GM23338 (cell line): ENCODE measurements around the gene HSPH1.

Experiments used
- CTCF ChIP-seq, 2 experiments: fragments of 200-600 bp in 1 of 2; sonication (generic) in 1 of 2; conservative IDR thresholded peaks; 2 replicates each; pipeline versions ENCODE4 v1.5.1 to v1.6.1; 2016 to 2017; ENCODE audit warnings: antibody characterized with exemption in 2 of 2, low read depth in 2 of 2, mild to moderate bottlenecking in 2 of 2, moderate library complexity in 1 of 2
- POLR2AphosphoS5 ChIP-seq: IDR thresholded peaks from 2 replicates; pipeline ENCODE4 v1.6.1; 2016; ENCODE audit warnings: antibody characterized with exemption, low read depth

- TF ChIP-seq CTCF (conservative IDR thresholded peaks at IDR 0.05; ENCODE audit: low read depth in 2 of 2), result no peak
- no peak for TF ChIP-seq POLR2AphosphoS5
These were observed 39.8 kb upstream of the HSPH1 start for GRCh38 chr13:31201341-31202031.
